Astrocyte (in vitro differentiated cells and primary cell): Measurements from ENCODE around the gene PTPRN2. TPM values are rescaled to one million over a fixed set of nuclear protein-coding genes. Genes with fewer than 3 reads are reported as not detected.

Experiments used
- DNase-seq: peaks from one replicate; pipeline ENCODE4 v3.0.0-alpha.2; 2010; ENCODE audit warnings: low read depth
- FAIRE-seq: peaks from 2 replicates; lab custom pipeline; 2011; peaks lifted over from hg19 to GRCh38; lab: Jason Lieb, UNC
- H2AFZ ChIP-seq: 2 replicates; pipeline ENCODE4 v1.6.0; 2012; ENCODE audit warnings: low read depth, low read length, inconsistent platforms
- H3K27ac ChIP-seq: 2 replicates; pipeline ENCODE4 v1.5.1; 2011; ENCODE audit warnings: low read depth, low read length, inconsistent platforms
- H3K27me3 ChIP-seq: 2 replicates; pipeline ENCODE4 v1.6.0; 2011; ENCODE audit warnings: low read length, inconsistent platforms; ENCODE audit not compliant: insufficient read depth
- H3K36me3 ChIP-seq: 2 replicates; pipeline ENCODE4 v1.5.1; 2011; ENCODE audit warnings: low read length, inconsistent platforms; ENCODE audit not compliant: insufficient read depth
- H3K4me1 ChIP-seq: 2 replicates; pipeline ENCODE4 v1.5.1; 2011; ENCODE audit warnings: low read length, inconsistent platforms; ENCODE audit not compliant: insufficient read depth
- H3K4me2 ChIP-seq: 2 replicates; pipeline ENCODE4 v1.6.0; 2012; ENCODE audit warnings: low read length, inconsistent platforms
- H3K4me3 ChIP-seq: 2 replicates; pipeline ENCODE4 v1.5.1; 2011; ENCODE audit warnings: low read depth, mild to moderate bottlenecking, low read length, inconsistent platforms; ENCODE audit not compliant: insufficient read depth
- H3K79me2 ChIP-seq: 2 replicates; pipeline ENCODE4 v1.6.0; 2012; ENCODE audit warnings: mild to moderate bottlenecking, low read length, inconsistent platforms; ENCODE audit not compliant: insufficient read depth
- H3K9ac ChIP-seq: 2 replicates; pipeline ENCODE4 v1.6.0; 2012; ENCODE audit warnings: mild to moderate bottlenecking, low read length, inconsistent platforms
- H3K9me3 ChIP-seq: 2 replicates; pipeline ENCODE4 v1.5.1; 2012; ENCODE audit warnings: low read depth, mild to moderate bottlenecking, low read length, inconsistent platforms; ENCODE audit not compliant: insufficient read depth
- H4K20me1 ChIP-seq: 2 replicates; pipeline ENCODE4 v1.6.0; 2012; ENCODE audit warnings: low read length, inconsistent platforms; ENCODE audit not compliant: insufficient read depth
- H3K27ac Mint-ChIP-seq: one replicate; pipeline ENCODE4 v1.8.0; 2021; ENCODE audit warnings: mild to moderate bottlenecking, mixed read lengths; ENCODE audit not compliant: unreplicated experiment
- H3K27me3 Mint-ChIP-seq: one replicate; pipeline ENCODE4 v1.8.0; 2021; ENCODE audit warnings: low read depth, mixed read lengths; ENCODE audit not compliant: unreplicated experiment
- H3K36me3 Mint-ChIP-seq: one replicate; pipeline ENCODE4 v1.8.0; 2021; ENCODE audit warnings: low read depth, mixed read lengths; ENCODE audit not compliant: unreplicated experiment
- H3K4me1 Mint-ChIP-seq: one replicate; pipeline ENCODE4 v1.8.0; 2021; ENCODE audit warnings: low read depth, mixed read lengths; ENCODE audit not compliant: unreplicated experiment
- H3K4me3 Mint-ChIP-seq: one replicate; pipeline ENCODE4 v1.8.0; 2021; ENCODE audit warnings: mild to moderate bottlenecking, moderate library complexity, mixed read lengths; ENCODE audit not compliant: unreplicated experiment
- H3K9me3 Mint-ChIP-seq: one replicate; pipeline ENCODE4 v1.8.0; 2021; ENCODE audit warnings: mild to moderate bottlenecking, mixed read lengths; ENCODE audit not compliant: unreplicated experiment
- EZH2 ChIP-seq: IDR thresholded peaks from 2 replicates; pipeline ENCODE4 v1.6.1; 2012; ENCODE audit warnings: mild to moderate bottlenecking, low read length, inconsistent platforms; ENCODE audit not compliant: insufficient read depth
- total RNA-seq: library from RNA; stranded (reverse); gene quantifications from 2 replicates; pipeline ENCODE4 v1.2.1, GENCODE V29; 2021
- TF ChIP-seq, protein P1 (sequence below): IDR thresholded peaks from 2 replicates; pipeline ENCODE4 v1.5.1; 2011; ENCODE audit warnings: low read depth, mild to moderate bottlenecking, inconsistent platforms, low read length, moderate library complexity; ENCODE audit not compliant: insufficient read depth

PTPRN2 gene
- total RNA-seq, 1 donor from 2014 or later, result 0.09 TPM

DNA sequence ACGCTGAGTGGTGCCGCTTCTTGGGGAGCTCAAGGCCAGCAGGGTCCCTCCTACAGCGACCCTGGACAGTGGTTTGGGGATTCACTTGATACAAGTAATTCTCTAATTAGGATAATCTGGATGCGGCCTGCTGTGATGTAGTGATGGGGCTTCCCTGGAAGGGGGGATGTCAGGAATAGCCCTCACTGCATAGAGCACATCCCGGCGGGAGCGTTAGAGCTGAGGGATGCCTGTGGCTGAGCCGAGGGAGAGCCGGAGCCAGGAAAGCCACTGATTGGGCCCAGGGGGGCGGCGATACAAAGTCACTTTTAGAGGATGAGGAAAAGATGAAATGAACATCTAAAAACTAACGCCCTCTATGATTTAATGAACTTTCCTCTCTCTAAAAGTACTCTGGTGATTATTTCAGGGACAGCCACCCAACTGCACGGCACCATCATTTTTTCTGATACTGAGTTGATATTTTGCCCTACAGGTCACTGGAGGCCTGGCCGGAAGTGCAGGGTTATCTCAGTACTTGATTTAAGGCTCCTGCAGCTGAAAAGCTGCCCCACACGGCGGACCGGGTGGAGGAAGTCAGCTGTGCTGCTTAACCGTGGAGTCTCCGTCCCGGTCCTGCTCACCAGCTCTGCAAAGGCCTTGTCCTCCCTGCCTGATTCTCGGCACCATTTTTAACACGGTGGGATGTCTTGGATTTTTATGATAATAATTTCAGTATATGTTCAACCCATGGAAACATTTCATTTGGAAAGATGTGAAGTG, 732.0 kb downstream of the PTPRN2 start:
- Mint-ChIP-seq H3K4me1 (no peaks in the 10 kb centered on the region), H3K9me3 (peaks cover 27% of the 10 kb centered on the region), H3K27ac (peak overlapping the region; percentile 26), H3K27me3 (no peaks in the 10 kb centered on the region), H3K4me3 (no peak overlapping the region), H3K36me3 (no peaks in the 10 kb centered on the region)
- Histone ChIP-seq H3K9ac (no peak overlapping the region), H3K27ac (no peak overlapping the region), H3K27me3 (no peaks in the 10 kb centered on the region), H3K4me3 (no peak overlapping the region), H3K36me3 (no peaks in the 10 kb centered on the region), H3K79me2 (no peaks in the 10 kb centered on the region), H3K4me2 (no peak overlapping the region), H3K4me1 (no peaks in the 10 kb centered on the region), H2AFZ (no peak overlapping the region), H4K20me1 (no peaks in the 10 kb centered on the region), H3K9me3 (no peaks in the 10 kb centered on the region)
- no peak for FAIRE-seq
- no peak for TF ChIP-seq EZH2
- TF ChIP-seq, protein P1, sequence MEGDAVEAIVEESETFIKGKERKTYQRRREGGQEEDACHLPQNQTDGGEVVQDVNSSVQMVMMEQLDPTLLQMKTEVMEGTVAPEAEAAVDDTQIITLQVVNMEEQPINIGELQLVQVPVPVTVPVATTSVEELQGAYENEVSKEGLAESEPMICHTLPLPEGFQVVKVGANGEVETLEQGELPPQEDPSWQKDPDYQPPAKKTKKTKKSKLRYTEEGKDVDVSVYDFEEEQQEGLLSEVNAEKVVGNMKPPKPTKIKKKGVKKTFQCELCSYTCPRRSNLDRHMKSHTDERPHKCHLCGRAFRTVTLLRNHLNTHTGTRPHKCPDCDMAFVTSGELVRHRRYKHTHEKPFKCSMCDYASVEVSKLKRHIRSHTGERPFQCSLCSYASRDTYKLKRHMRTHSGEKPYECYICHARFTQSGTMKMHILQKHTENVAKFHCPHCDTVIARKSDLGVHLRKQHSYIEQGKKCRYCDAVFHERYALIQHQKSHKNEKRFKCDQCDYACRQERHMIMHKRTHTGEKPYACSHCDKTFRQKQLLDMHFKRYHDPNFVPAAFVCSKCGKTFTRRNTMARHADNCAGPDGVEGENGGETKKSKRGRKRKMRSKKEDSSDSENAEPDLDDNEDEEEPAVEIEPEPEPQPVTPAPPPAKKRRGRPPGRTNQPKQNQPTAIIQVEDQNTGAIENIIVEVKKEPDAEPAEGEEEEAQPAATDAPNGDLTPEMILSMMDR, result no peak
- DNase-seq, result no peak

DNA sequence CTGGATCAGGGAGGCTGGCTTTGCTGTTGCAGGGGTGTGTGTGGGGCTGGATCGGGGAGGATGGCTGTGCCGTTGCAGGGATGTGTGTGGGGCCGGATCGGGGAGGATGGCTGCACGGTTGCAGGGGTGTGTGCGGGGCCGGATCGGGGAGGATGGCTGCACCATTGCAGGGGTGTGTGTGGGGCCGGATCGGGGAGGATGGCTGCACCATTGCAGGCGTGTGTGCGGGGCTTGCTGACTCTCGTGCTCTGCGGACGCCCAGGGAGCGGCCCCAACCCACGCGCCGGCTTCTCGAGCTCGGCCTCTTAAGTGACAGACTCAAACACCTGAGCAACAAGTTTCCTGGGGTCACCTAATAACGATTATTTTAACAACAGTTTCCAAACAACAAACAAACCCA, 732.6 kb downstream of the PTPRN2 start:
- Mint-ChIP-seq H3K4me1 (no peaks in the 10 kb centered on the region), H3K27ac (peak overlapping the region; percentile 26), H3K36me3 (no peaks in the 10 kb centered on the region), H3K4me3 (no peak overlapping the region), H3K9me3 (peaks cover 22% of the 10 kb centered on the region), H3K27me3 (no peaks in the 10 kb centered on the region)
- no peak for FAIRE-seq
- no peak for TF ChIP-seq EZH2
- TF ChIP-seq, protein P1, result no peak
- no peak overlapping the region for H3K9ac ChIP-seq
- H3K36me3 ChIP-seq, result no peaks in the 10 kb centered on the region
- H2AFZ ChIP-seq, result no peak overlapping the region
- H3K79me2 ChIP-seq, result no peaks in the 10 kb centered on the region
- no peak overlapping the region for H3K27ac ChIP-seq
- H3K27me3 ChIP-seq, result no peaks in the 10 kb centered on the region
- no peaks in the 10 kb centered on the region for H3K4me1 ChIP-seq
- H3K4me2 ChIP-seq, result no peak overlapping the region
- no peak overlapping the region for H3K4me3 ChIP-seq
- H4K20me1 ChIP-seq, result no peaks in the 10 kb centered on the region
- H3K9me3 ChIP-seq, result no peaks in the 10 kb centered on the region
- no peak for DNase-seq
